Stomach (tissue), 4 donors: ENCODE results near the gene TXNL1.

Source experiments
- CTCF ChIP-seq, 7 experiments: fragments of 450-650 bp in 4 of 7; fragments of 200-600 bp in 3 of 7; sonication (generic) in 3 of 7; IDR thresholded peaks; one replicate each; pipeline ENCODE4 v1.5.1; 2016 to 2019; ENCODE audit warnings: antibody characterized with exemption in 7 of 7, control low read depth in 2 of 7, mild to moderate bottlenecking in 1 of 7
- POLR2AphosphoS5 ChIP-seq, 3 donors: sonication (generic); formaldehyde crosslinking; IDR thresholded peaks; one replicate each; pipeline ENCODE4 v1.6.1; 2016; ENCODE audit warnings: antibody characterized with exemption in 3 of 3

- TF ChIP-seq CTCF (IDR thresholded peaks at IDR 0.05) = no peak
- TF ChIP-seq POLR2AphosphoS5 (IDR thresholded peaks at IDR 0.05) = no peak
These were observed 79.3 kb downstream of the TXNL1 start for GRCh38 chr18:56559044-56559443.
